ENCODE data around the gene ITPR2. TPM values are rescaled to one million over a fixed set of nuclear protein-coding genes. Genes with fewer than 3 reads are reported as not detected.

ITPR2 gene
- polyA plus RNA-seq, 1 of the 3 experiments (the other 2 are of a cell fraction), result 2.3 TPM

DNA sequence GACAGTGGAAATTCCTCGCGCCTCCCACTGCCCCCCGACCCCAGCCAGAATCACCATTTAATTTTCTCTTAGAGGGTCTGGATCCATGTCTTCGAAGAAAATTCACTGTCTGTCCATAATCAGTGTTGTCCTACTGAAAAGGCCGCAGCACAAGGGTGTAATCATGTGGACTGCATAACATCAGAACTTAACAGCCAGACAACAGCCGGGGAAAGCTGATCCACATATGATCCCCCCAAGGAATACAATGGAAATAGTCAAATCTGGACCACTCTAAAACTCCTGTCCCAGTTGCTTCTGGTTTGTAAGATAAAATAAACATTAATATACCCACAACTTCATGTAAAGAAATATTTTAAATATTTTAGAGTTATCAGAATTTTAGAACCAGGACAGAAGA, 460.1 kb downstream of the ITPR2 start:
- Histone ChIP-seq H3K27me3 (ENCODE audit: insufficient read depth) (no peaks in the 10 kb centered on the region), H3K9ac (no peak overlapping the region), H3K4me3 (ENCODE audit: low read depth in 2 of 2, low read length in 1 of 2) (no peak overlapping the region), H3F3A (replicated peaks; ENCODE audit: insufficient read depth) (peaks cover 18% of the 10 kb centered on the region), H3K4me1 (ENCODE audit: control insufficient read depth in 1 of 2, insufficient read depth in 2 of 2, low read depth in 1 of 2, low read length in 1 of 2) (peaks cover 0 to 19% of the 10 kb centered on the region in 2 experiments; a peak in 3 of 4 replicates), H3K27ac (ENCODE audit: low read depth in 2 of 2, low read length in 1 of 2) (no peak overlapping the region), H4K20me1 (ENCODE audit: insufficient read depth) (no peaks in the 10 kb centered on the region), H3K9me3 (no peaks in the 10 kb centered on the region), H2AFZ (ENCODE audit: low read depth) (no peak overlapping the region), H3K4me2 (no peak overlapping the region), H3K36me3 (replicated peaks in 1 of 2; ENCODE audit: control insufficient read depth in 1 of 2, insufficient read depth in 2 of 2, low read length in 1 of 2) (no peaks in the 10 kb centered on the region), H3K79me2 (ENCODE audit: insufficient read depth) (no peaks in the 10 kb centered on the region), H3K9me2 (no peaks in the 10 kb centered on the region)
- ChIA-PET CTCF (no interaction called here), POLR2A (no interaction called here)
- no peak for TF ChIP-seq FOSL2 (IDR thresholded peaks at IDR 0.05; ENCODE audit: borderline replicate concordance, low read depth)
- TF ChIP-seq, protein P1, sequence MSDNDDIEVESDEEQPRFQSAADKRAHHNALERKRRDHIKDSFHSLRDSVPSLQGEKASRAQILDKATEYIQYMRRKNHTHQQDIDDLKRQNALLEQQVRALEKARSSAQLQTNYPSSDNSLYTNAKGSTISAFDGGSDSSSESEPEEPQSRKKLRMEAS (IDR thresholded peaks at IDR 0.05; ENCODE audit: low read depth), result no peak
- no peak for TF ChIP-seq MXI1 (IDR thresholded peaks at IDR 0.05; ENCODE audit: low read depth, low read length)
- no peak for TF ChIP-seq RXRA (IDR thresholded peaks at IDR 0.05; ENCODE audit: borderline replicate concordance, low read depth)
- WGBS (ENCODE audit: low lambda C conversion rate), result 95% methylated on average over 6 of the region's 6 CpGs
- no peak for DNase-seq

DNA sequence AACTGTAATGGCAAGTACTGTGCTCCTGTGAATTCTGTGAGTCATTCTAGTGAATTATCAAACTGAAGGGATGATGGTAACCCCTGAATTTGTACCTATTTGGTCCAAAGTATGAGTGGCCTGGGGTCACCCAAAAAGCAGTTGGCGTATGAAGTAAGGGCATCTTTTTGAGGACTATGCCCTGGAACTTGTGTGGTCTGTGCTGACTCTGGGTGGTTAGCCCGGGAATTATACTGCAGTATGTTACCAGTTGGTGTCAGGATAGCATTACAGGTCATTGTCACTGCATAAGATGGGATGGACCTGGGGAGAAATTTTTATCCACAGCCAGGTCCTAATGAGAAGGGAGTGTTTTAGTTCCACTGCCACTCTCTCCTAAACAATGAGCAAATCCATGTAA, 462.9 kb downstream of the ITPR2 start:
- 81% methylated on average over 2 of the region's 2 CpGs for WGBS (ENCODE audit: low lambda C conversion rate)
- H3K27ac ChIP-seq (ENCODE audit: low read depth in 2 of 2, low read length in 1 of 2), result peak overlapping the region in 1 of 2 experiments; percentile 68; a peak in 2 of 4 replicates
- peaks cover 0 to 11% of the 10 kb centered on the region in 2 experiments; a peak in 2 of 4 replicates for H3K4me1 ChIP-seq (ENCODE audit: control insufficient read depth in 1 of 2, insufficient read depth in 2 of 2, low read depth in 1 of 2, low read length in 1 of 2)
- no peaks in the 10 kb centered on the region for H3K27me3 ChIP-seq (ENCODE audit: insufficient read depth)
- H3F3A ChIP-seq (replicated peaks; ENCODE audit: insufficient read depth), result peaks cover 9% of the 10 kb centered on the region
- CTCF ChIA-PET, result no interaction called here
- no peaks in the 10 kb centered on the region for H4K20me1 ChIP-seq (ENCODE audit: insufficient read depth)
- no peaks in the 10 kb centered on the region for H3K9me3 ChIP-seq
- peak overlapping the region; percentile 26 for H3K4me2 ChIP-seq
- no peaks in the 10 kb centered on the region for H3K36me3 ChIP-seq (replicated peaks in 1 of 2; ENCODE audit: control insufficient read depth in 1 of 2, insufficient read depth in 2 of 2, low read length in 1 of 2)
- H3K79me2 ChIP-seq (ENCODE audit: insufficient read depth), result no peaks in the 10 kb centered on the region
- POLR2A ChIA-PET, result no interaction called here
- TF ChIP-seq, protein P2, sequence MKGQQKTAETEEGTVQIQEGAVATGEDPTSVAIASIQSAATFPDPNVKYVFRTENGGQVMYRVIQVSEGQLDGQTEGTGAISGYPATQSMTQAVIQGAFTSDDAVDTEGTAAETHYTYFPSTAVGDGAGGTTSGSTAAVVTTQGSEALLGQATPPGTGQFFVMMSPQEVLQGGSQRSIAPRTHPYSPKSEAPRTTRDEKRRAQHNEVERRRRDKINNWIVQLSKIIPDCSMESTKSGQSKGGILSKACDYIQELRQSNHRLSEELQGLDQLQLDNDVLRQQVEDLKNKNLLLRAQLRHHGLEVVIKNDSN (IDR thresholded peaks at IDR 0.05; ENCODE audit: borderline replicate concordance, low read depth), result no peak
- TF ChIP-seq POLR2AphosphoS5 (IDR thresholded peaks at IDR 0.05; ENCODE audit: low read depth, low read length), result no peak
- DNase-seq, result no peak
- H3K9ac ChIP-seq, result no peak overlapping the region
- H2AFZ ChIP-seq (ENCODE audit: low read depth), result 0 out of 2 replicates have a peak overlapping the region, but pooled peaks have one; percentile 42
- H3K9me2 ChIP-seq, result no peaks in the 10 kb centered on the region
- H3K4me3 ChIP-seq (ENCODE audit: low read depth in 2 of 2, low read length in 1 of 2), result no peak overlapping the region

DNA sequence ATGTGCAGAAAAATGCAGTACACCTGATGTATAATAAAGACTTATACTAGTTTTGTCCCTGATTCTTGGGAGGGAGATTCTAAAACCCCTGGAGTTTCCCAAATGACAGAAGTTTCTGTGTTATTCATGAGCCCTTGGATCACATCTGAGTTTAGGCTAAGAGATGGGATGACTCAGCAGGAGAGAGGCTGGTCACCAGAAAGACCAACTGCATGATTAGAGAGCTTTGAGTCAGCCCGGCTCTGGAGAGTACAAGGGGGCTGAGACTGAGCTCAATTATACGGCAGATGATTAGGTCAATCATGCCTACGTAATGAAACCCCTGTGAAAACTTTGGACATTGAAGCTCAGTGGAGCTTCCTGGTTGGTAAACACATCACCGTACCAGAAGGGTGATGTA, 463.4 kb downstream of the ITPR2 start:
- POLR2A ChIA-PET, result no interaction called here
- Histone ChIP-seq H3K27ac (ENCODE audit: low read depth in 2 of 2, low read length in 1 of 2) (peak overlapping the region in 1 of 2 experiments; percentile 68; a peak in 2 of 4 replicates), H3K4me3 (ENCODE audit: low read depth in 2 of 2, low read length in 1 of 2) (no peak overlapping the region), H3F3A (replicated peaks; ENCODE audit: insufficient read depth) (peaks cover 4% of the 10 kb centered on the region), H4K20me1 (ENCODE audit: insufficient read depth) (no peaks in the 10 kb centered on the region), H3K9me2 (no peaks in the 10 kb centered on the region), H3K79me2 (ENCODE audit: insufficient read depth) (no peaks in the 10 kb centered on the region), H3K9me3 (no peaks in the 10 kb centered on the region), H3K4me1 (ENCODE audit: control insufficient read depth in 1 of 2, insufficient read depth in 2 of 2, low read depth in 1 of 2, low read length in 1 of 2) (peaks cover 0 to 6% of the 10 kb centered on the region in 2 experiments; a peak in 1 of 4 replicates), H3K27me3 (ENCODE audit: insufficient read depth) (no peaks in the 10 kb centered on the region), H3K9ac (no peak overlapping the region), H3K4me2 (peak overlapping the region; percentile 26), H2AFZ (ENCODE audit: low read depth) (0 out of 2 replicates have a peak overlapping the region, but pooled peaks have one; percentile 42), H3K36me3 (replicated peaks in 1 of 2; ENCODE audit: control insufficient read depth in 1 of 2, insufficient read depth in 2 of 2, low read length in 1 of 2) (no peaks in the 10 kb centered on the region)
- CTCF ChIA-PET, result no interaction called here
- 30% methylated on average over 4 of the region's 4 CpGs for WGBS (ENCODE audit: low lambda C conversion rate)
- DNase-seq, result no peak
- TF ChIP-seq YY1 (IDR thresholded peaks at IDR 0.05; ENCODE audit: low read depth), result no peak
- TF ChIP-seq NRF1 (IDR thresholded peaks at IDR 0.05; ENCODE audit: low read depth, low read length), result no peak
- TF ChIP-seq, protein P2 (IDR thresholded peaks at IDR 0.05; ENCODE audit: borderline replicate concordance, low read depth), result no peak
- TF ChIP-seq FOXJ3 (CRISPR knock-in tag; IDR thresholded peaks at IDR 0.05), result no peak
- peak; percentile 47; the same call in 1 of the 2 replicates for TF ChIP-seq TCF12 (IDR thresholded peaks at IDR 0.05)
- TF ChIP-seq FOSL2 (IDR thresholded peaks at IDR 0.05; ENCODE audit: borderline replicate concordance, low read depth), result peak; percentile 78
- no peak for TF ChIP-seq EP300 (IDR thresholded peaks at IDR 0.05; ENCODE audit: borderline replicate concordance in 1 of 2, low read depth in 1 of 2, low read length in 1 of 2)
- no peak for TF ChIP-seq GABPA (IDR thresholded peaks at IDR 0.05; ENCODE audit: low read depth)
- no peak for TF ChIP-seq FOXM1 (IDR thresholded peaks at IDR 0.05; ENCODE audit: low read depth)
- TF ChIP-seq, protein P3, sequence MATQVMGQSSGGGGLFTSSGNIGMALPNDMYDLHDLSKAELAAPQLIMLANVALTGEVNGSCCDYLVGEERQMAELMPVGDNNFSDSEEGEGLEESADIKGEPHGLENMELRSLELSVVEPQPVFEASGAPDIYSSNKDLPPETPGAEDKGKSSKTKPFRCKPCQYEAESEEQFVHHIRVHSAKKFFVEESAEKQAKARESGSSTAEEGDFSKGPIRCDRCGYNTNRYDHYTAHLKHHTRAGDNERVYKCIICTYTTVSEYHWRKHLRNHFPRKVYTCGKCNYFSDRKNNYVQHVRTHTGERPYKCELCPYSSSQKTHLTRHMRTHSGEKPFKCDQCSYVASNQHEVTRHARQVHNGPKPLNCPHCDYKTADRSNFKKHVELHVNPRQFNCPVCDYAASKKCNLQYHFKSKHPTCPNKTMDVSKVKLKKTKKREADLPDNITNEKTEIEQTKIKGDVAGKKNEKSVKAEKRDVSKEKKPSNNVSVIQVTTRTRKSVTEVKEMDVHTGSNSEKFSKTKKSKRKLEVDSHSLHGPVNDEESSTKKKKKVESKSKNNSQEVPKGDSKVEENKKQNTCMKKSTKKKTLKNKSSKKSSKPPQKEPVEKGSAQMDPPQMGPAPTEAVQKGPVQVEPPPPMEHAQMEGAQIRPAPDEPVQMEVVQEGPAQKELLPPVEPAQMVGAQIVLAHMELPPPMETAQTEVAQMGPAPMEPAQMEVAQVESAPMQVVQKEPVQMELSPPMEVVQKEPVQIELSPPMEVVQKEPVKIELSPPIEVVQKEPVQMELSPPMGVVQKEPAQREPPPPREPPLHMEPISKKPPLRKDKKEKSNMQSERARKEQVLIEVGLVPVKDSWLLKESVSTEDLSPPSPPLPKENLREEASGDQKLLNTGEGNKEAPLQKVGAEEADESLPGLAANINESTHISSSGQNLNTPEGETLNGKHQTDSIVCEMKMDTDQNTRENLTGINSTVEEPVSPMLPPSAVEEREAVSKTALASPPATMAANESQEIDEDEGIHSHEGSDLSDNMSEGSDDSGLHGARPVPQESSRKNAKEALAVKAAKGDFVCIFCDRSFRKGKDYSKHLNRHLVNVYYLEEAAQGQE (IDR thresholded peaks at IDR 0.05; ENCODE audit: low read depth, low read length), result no peak
- TF ChIP-seq, protein P4, sequence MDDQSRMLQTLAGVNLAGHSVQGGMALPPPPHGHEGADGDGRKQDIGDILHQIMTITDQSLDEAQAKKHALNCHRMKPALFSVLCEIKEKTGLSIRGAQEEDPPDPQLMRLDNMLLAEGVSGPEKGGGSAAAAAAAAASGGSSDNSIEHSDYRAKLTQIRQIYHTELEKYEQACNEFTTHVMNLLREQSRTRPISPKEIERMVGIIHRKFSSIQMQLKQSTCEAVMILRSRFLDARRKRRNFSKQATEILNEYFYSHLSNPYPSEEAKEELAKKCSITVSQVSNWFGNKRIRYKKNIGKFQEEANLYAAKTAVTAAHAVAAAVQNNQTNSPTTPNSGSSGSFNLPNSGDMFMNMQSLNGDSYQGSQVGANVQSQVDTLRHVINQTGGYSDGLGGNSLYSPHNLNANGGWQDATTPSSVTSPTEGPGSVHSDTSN (IDR thresholded peaks at IDR 0.05), result peak; percentile 28; the same call in 1 of the 2 replicates
- TF ChIP-seq JUND (IDR thresholded peaks at IDR 0.05), result peak; percentile 73
- TF ChIP-seq RFX5 (IDR thresholded peaks at IDR 0.05; ENCODE audit: low read length), result no peak
